Activated CD4-positive, CD25-positive, alpha-beta regulatory T cell treated with anti-CD3 and anti-CD28 coated beads, Interleukin-2, amount 50 U/mL, for 24 hours (primary cell): ENCODE measurements around the gene CHD6.

Source experiments
- ATAC-seq, 2 donors: fragments of 150-1000 bp; cut with Tn5 transposase; one replicate each; pipeline ENCODE4 v1.10.0; 2021; ENCODE audit warnings: mild to moderate bottlenecking in 1 of 2, moderate library complexity in 1 of 2

Gene CHD6

GRCh38 chr20:41458761-41459160, 159.4 kb downstream of the CHD6 start:
- ATAC-seq = no peak

GRCh38 chr20:41457173-41457857, 160.9 kb downstream of the CHD6 start:
- ATAC-seq = no peak

- no peak for ATAC-seq
Measured at GRCh38 chr20:41456351-41456750, 161.8 kb downstream of the CHD6 start.

- ATAC-seq = no peak
Measured at GRCh38 chr20:41454250-41454649, 163.9 kb downstream of the CHD6 start.

GRCh38 chr20:41453010-41453950, 164.9 kb downstream of the CHD6 start:
- ATAC-seq = no peak

GRCh38 chr20:41452226-41452625, 166.0 kb downstream of the CHD6 start:
- ATAC-seq = no peak

- ATAC-seq = no peak
Measured at GRCh38 chr20:41447006-41447405, 171.2 kb downstream of the CHD6 start.

- no peak for ATAC-seq
Measured at GRCh38 chr20:41446456-41446855, 171.7 kb downstream of the CHD6 start.

- ATAC-seq = no peak
Measured at GRCh38 chr20:41444821-41445220, 173.4 kb downstream of the CHD6 start.

GRCh38 chr20:41443691-41444090, 174.5 kb downstream of the CHD6 start:
- peak in 1 of 2 donors; percentile 35 for ATAC-seq

GRCh38 chr20:41440882-41441281, 177.3 kb downstream of the CHD6 start:
- no peak for ATAC-seq

GRCh38 chr20:41437836-41438235, 180.3 kb downstream of the CHD6 start:
- ATAC-seq = no peak

- ATAC-seq = no peak
Measured at GRCh38 chr20:41436679-41437078, 181.5 kb downstream of the CHD6 start.

- no peak for ATAC-seq
Measured at GRCh38 chr20:41433203-41433602, 185.0 kb downstream of the CHD6 start.

GRCh38 chr20:41432746-41433145, 185.4 kb downstream of the CHD6 start:
- ATAC-seq = peak; percentile 19 to 43

GRCh38 chr20:41428285-41428684, 189.9 kb downstream of the CHD6 start:
- peak; percentile 91 to 92 for ATAC-seq

- no peak for ATAC-seq
Measured at GRCh38 chr20:41427833-41428232, 190.3 kb downstream of the CHD6 start.

GRCh38 chr20:41426976-41427375, 191.2 kb downstream of the CHD6 start:
- ATAC-seq = no peak

- no peak for ATAC-seq
Measured at GRCh38 chr20:41426086-41426830, 191.9 kb downstream of the CHD6 start.

- no peak for ATAC-seq
Measured at GRCh38 chr20:41425180-41425884, 192.8 kb downstream of the CHD6 start.

- no peak for ATAC-seq
Measured at GRCh38 chr20:41424546-41424945, 193.6 kb downstream of the CHD6 start.

GRCh38 chr20:41424011-41424410, 194.2 kb downstream of the CHD6 start:
- ATAC-seq = no peak

GRCh38 chr20:41422953-41423352, 195.2 kb downstream of the CHD6 start:
- ATAC-seq = no peak
